AG04449 (cell line): ENCODE measurements around the gene PATJ.
"Not testable (repeated sequence)": the region's sequence is repeated elsewhere in the genome, so short reads cannot be mapped to it uniquely, and the experiment has no call there.

Experiments used
- CTCF ChIA-PET: fragments of 350-600 bp; formaldehyde crosslinking; extraction: SDS; loops from one replicate; lab custom pipeline; 2021; ENCODE audit warnings: antibody characterized with exemption; lab: Yijun Ruan, JAX
- POLR2A ChIA-PET: fragments of 400-600, 350-600 bp; formaldehyde crosslinking; extraction: SDS; loops from one replicate; lab custom pipeline; 2020; ENCODE audit warnings: antibody characterized with exemption, inconsistent platforms; lab: Yijun Ruan, JAX
- DNase-seq: peaks from one replicate; pipeline ENCODE4 v3.0.0-alpha.2; 2010; ENCODE audit warnings: low read depth, low spot score
- H3K4me3 ChIP-seq: 2 replicates; pipeline ENCODE4 v1.5.1; 2011; ENCODE audit warnings: low read depth, mild to moderate bottlenecking, control low read depth, low read length
- TF ChIP-seq, protein P1 (sequence below): IDR thresholded peaks from one replicate; pipeline ENCODE4 v1.5.1; 2011; ENCODE audit warnings: mild to moderate bottlenecking, moderate library complexity, low read length, control low read depth, inconsistent platforms; ENCODE audit not compliant: insufficient read depth; ENCODE audit errors: missing control alignments

PATJ gene

DNA sequence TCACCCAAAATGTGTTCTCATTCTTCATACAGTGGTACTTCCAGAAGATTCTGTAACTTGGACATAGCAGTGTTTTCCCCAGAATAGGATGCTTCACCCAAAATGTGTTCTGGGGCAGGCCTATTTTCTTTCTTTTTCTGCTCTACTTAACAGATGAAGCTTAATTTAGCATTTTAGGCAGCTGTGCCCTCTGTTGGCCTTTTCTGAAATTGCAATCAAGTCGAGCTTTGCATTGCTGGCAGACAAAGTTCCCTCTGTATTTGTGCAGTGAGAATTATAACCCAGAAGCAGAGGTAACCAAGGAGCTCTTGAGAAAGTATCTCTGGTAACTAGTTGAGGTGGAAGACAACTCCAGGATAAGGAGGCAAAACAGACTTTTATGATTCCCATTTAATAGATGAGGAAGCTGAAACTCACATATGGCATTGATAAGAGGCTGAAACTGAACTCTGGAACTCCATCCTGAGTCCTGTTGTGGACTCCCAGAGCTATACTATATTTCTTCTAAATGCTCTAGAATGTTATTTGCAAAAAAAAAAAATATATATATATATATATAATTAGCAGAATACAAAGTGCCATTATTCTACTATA is 402.1 kb downstream of the PATJ start:
- DNase-seq, result no peak
- POLR2A ChIA-PET, result no interaction called here
- no peak overlapping the region for H3K4me3 ChIP-seq
- TF ChIP-seq, protein P1, sequence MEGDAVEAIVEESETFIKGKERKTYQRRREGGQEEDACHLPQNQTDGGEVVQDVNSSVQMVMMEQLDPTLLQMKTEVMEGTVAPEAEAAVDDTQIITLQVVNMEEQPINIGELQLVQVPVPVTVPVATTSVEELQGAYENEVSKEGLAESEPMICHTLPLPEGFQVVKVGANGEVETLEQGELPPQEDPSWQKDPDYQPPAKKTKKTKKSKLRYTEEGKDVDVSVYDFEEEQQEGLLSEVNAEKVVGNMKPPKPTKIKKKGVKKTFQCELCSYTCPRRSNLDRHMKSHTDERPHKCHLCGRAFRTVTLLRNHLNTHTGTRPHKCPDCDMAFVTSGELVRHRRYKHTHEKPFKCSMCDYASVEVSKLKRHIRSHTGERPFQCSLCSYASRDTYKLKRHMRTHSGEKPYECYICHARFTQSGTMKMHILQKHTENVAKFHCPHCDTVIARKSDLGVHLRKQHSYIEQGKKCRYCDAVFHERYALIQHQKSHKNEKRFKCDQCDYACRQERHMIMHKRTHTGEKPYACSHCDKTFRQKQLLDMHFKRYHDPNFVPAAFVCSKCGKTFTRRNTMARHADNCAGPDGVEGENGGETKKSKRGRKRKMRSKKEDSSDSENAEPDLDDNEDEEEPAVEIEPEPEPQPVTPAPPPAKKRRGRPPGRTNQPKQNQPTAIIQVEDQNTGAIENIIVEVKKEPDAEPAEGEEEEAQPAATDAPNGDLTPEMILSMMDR, result peak; percentile 65
- CTCF ChIA-PET, result interaction anchor here (0.6 to 5.5 kb wide), 16 partner anchors 9 to 488 kb away, joined by 3 to 46 read pairs (median 6); no protein-coding TSS in a partner anchor

- CTCF ChIA-PET, result interaction anchor here (1.0 to 1.2 kb wide), 3 partner anchors 14 to 16 kb away, joined by 4 to 5 read pairs (median 4); no protein-coding TSS in a partner anchor
- TF ChIP-seq, protein P1, result no peak
- DNase-seq, result no peak
- POLR2A ChIA-PET, result no interaction called here
- H3K4me3 ChIP-seq, result no peak overlapping the region
Measured at GRCh38 chr1:62159940-62160348, 417.7 kb downstream of the PATJ start.

DNA sequence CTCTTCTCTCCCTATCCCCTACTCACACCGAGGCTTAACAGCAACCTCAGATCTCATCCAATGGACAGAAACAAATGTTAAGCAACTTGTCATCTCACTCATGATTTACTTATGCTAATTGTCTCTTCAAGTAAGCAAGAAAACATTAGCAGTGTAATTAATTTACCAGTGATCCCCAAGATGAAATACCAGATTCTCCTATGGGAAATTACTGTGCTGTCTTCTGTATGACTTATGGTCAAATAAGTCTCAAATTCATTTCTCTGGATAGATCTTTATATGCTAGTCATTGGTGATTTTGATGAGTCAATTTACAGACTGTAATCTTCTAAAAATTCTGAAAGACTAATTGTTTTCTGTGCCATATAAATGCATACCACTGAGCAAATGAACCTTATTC is 419.4 kb downstream of the PATJ start:
- no peak for DNase-seq
- POLR2A ChIA-PET, result no interaction called here

DNA sequence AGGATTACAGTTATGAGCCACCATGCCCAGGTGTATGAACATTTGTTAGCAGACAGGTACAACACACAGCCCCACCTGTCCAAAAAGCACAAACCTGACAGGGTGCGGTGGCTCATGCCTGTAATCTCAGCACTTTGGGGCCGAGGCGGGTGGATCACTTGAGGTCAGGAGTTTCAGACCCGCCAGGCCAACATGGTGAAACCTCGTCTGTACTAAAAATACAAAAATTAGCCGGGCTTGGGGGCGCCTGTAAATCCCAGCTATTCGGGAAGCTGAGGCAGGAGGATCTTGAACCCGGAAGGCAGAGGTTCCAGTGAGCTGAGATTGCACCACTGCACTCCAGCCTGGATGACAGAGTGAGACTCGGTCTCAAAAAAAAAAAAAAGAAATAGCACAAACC is 428.1 kb downstream of the PATJ start:
- CTCF ChIA-PET, POLR2A ChIA-PET, DNase-seq: not testable (repeated sequence)

More for the DNA sequence above, 419.4 kb downstream of the PATJ start:
- no peak overlapping the region for H3K4me3 ChIP-seq
- CTCF ChIA-PET, result interaction anchor here (1.0 kb wide), 1 partner anchor 14 kb away, joined by 3 read pairs; no protein-coding TSS in a partner anchor
- TF ChIP-seq, protein P1, result no peak

GRCh38 chr1:62175568-62176179 is 433.4 kb downstream of the PATJ start:
- H3K4me3 ChIP-seq, result no peak overlapping the region
- CTCF ChIA-PET, result interaction anchor here (0.6 to 5.5 kb wide), 23 partner anchors 9 to 573 kb away, joined by 3 to 120 read pairs (median 5); no protein-coding TSS in a partner anchor
- TF ChIP-seq, protein P1, result peak; percentile 67
- no peak for DNase-seq
- POLR2A ChIA-PET, result no interaction called here

More for the DNA sequence above, 428.1 kb downstream of the PATJ start:
- H3K4me3 ChIP-seq, result not testable (repeated sequence)

DNA sequence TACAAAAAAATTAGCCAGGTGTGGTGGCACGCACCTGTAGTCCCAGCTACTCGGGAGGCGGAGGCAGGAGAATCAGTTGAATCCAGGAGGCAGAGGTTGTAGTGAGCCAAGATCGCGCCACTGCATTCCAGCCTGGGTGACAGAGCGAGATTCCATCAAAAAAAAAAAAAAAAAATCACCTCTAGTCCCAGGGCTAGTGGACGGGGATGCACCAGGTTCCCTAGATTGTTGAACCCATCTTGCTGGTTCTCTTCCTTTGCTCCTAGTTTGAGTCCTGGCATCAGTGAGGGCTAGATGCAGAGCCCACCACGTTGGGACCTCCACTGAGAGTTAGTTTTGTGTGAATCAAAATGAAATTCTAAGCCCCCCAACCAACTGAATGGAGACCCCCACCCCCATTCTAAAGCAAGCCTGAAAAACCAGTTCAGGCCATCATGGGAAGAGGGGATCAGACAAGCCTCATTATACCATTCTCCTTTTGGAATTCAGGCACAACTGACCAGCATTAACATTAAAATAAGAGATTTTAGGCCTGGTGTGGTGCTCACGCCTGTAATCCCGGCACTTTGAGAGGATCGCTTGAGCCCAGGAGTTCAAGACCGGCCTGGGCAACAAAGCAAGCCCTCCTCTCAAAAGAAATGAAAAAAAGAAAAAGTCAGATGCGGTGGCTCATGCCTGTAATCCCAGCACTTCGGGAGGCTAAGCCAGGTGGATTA is 434.5 kb downstream of the PATJ start:
- TF ChIP-seq, protein P1, result no peak
- CTCF ChIA-PET, result interaction anchor here (1.5 to 5.5 kb wide), 11 partner anchors 8 to 569 kb away, joined by 4 to 120 read pairs (median 9); no protein-coding TSS in a partner anchor
- POLR2A ChIA-PET, result no interaction called here
- H3K4me3 ChIP-seq, result no peak overlapping the region
- DNase-seq, result no peak
